ENCODE measurements around the gene SAMD13.

SAMD13 gene

GRCh38 chr1:84374991-84375696, 73.6 kb downstream of the SAMD13 start:
- no peak for DNase-seq

GRCh38 chr1:84376000-84376910, 74.7 kb downstream of the SAMD13 start:
- DNase-seq: no peak

GRCh38 chr1:84377480-84378095, 76.1 kb downstream of the SAMD13 start:
- DNase-seq: no peak

- DNase-seq: no peak
Measured at GRCh38 chr1:84379138-84379916, 77.8 kb downstream of the SAMD13 start.

GRCh38 chr1:84379917-84380180, 78.3 kb downstream of the SAMD13 start:
- no peak for DNase-seq

GRCh38 chr1:84382127-84382526, 80.6 kb downstream of the SAMD13 start:
- DNase-seq: no peak

- no peak for DNase-seq
Measured at GRCh38 chr1:84385347-84385746, 83.8 kb downstream of the SAMD13 start.

GRCh38 chr1:84386716-84387479, 85.4 kb downstream of the SAMD13 start:
- no peak for DNase-seq

GRCh38 chr1:84387480-84388163, 86.1 kb downstream of the SAMD13 start:
- no peak for DNase-seq

- DNase-seq: no peak
Measured at GRCh38 chr1:84390226-84390625, 88.7 kb downstream of the SAMD13 start.

- no peak for DNase-seq
Measured at GRCh38 chr1:84398175-84399155, 97.0 kb downstream of the SAMD13 start, which contains the start of gene DNASE2B. Gene DNASE2B, plus strand, starts transcription at chr1:84398484. Its CDS starts 81 bp downstream, at chr1:84398565.

Measured in stimulated activated naive CD4-positive, alpha-beta T cell (primary cell).